Measurements from ENCODE around the gene KXD1.

The KXD1 gene

GRCh38 chr19:18576383-18576782, 18.7 kb downstream of the KXD1 start:
- no peak for TF ChIP-seq CTCF (conservative IDR thresholded peaks at IDR 0.05; ENCODE audit: low read depth, low read length)

GRCh38 chr19:18577365-18577914, 19.8 kb downstream of the KXD1 start:
- no peak overlapping the region for H2AFZ ChIP-seq (ENCODE audit: low read depth)
- no peak for TF ChIP-seq CTCF (conservative IDR thresholded peaks at IDR 0.05; ENCODE audit: low read depth, low read length)
- peaks cover 12% of the 10 kb centered on the region; the same call in 1 of the 2 replicates for H3K36me3 ChIP-seq (ENCODE audit: insufficient read depth)
- H3K9ac ChIP-seq, result peak overlapping the region; percentile 32; the same call in 1 of the 2 replicates
- peak overlapping the region; percentile 75 for H3K4me2 ChIP-seq
- H3K4me1 ChIP-seq (ENCODE audit: low read depth, poor library complexity, severe bottlenecking), result peaks cover 71% of the 10 kb centered on the region
- H4K20me1 ChIP-seq (ENCODE audit: insufficient read depth), result no peaks in the 10 kb centered on the region; the same call in 1 of the 2 replicates
- peaks cover 31% of the 10 kb centered on the region for H3K79me2 ChIP-seq (ENCODE audit: insufficient read depth, low read depth)
- H3K4me3 ChIP-seq (IDR thresholded peaks at IDR 0.05; ENCODE audit: insufficient read depth, low read depth, low read length), result no peak overlapping the region
- peak overlapping the region; percentile 83 for H3K27ac ChIP-seq
- no peaks in the 10 kb centered on the region for H3K27me3 ChIP-seq (ENCODE audit: insufficient read depth, low read depth)

More at GRCh38 chr19:18576383-18576782, 18.7 kb downstream of the KXD1 start:
- Histone ChIP-seq H4K20me1 (ENCODE audit: insufficient read depth) (no peaks in the 10 kb centered on the region; the same call in 1 of the 2 replicates), H3K79me2 (ENCODE audit: insufficient read depth, low read depth) (peaks cover 38% of the 10 kb centered on the region), H3K4me1 (ENCODE audit: low read depth, poor library complexity, severe bottlenecking) (peaks cover 71% of the 10 kb centered on the region), H3K27ac (no peak overlapping the region), H3K27me3 (ENCODE audit: insufficient read depth, low read depth) (no peaks in the 10 kb centered on the region), H3K36me3 (ENCODE audit: insufficient read depth) (peaks cover 12% of the 10 kb centered on the region; the same call in 1 of the 2 replicates), H2AFZ (ENCODE audit: low read depth) (no peak overlapping the region), H3K4me2 (no peak overlapping the region; the same call in 1 of the 2 replicates), H3K9ac (no peak overlapping the region), H3K4me3 (IDR thresholded peaks at IDR 0.05; ENCODE audit: insufficient read depth, low read depth, low read length) (no peak overlapping the region)

GRCh38 chr19:18580311-18580710, 22.6 kb downstream of the KXD1 start:
- peaks cover 48% of the 10 kb centered on the region for H3K4me1 ChIP-seq (ENCODE audit: low read depth, poor library complexity, severe bottlenecking)
- no peaks in the 10 kb centered on the region for H3K27me3 ChIP-seq (ENCODE audit: insufficient read depth, low read depth)
- no peak for TF ChIP-seq CTCF (conservative IDR thresholded peaks at IDR 0.05; ENCODE audit: low read depth, low read length)
- H3K4me2 ChIP-seq, result no peak overlapping the region
- H3K27ac ChIP-seq, result no peak overlapping the region
- H3K36me3 ChIP-seq (ENCODE audit: insufficient read depth), result peaks cover 10% of the 10 kb centered on the region; the same call in 1 of the 2 replicates
- no peaks in the 10 kb centered on the region for H4K20me1 ChIP-seq (ENCODE audit: insufficient read depth)
- no peak overlapping the region for H3K4me3 ChIP-seq (IDR thresholded peaks at IDR 0.05; ENCODE audit: insufficient read depth, low read depth, low read length)
- no peak overlapping the region for H2AFZ ChIP-seq (ENCODE audit: low read depth)
- H3K79me2 ChIP-seq (ENCODE audit: insufficient read depth, low read depth), result 0 out of 2 replicates have a peak, but pooled peaks cover 2% of the 10 kb centered on the region
- H3K9ac ChIP-seq, result no peak overlapping the region

- H2AFZ ChIP-seq (ENCODE audit: low read depth), result no peak overlapping the region
- no peaks in the 10 kb centered on the region for H4K20me1 ChIP-seq (ENCODE audit: insufficient read depth)
- H3K9ac ChIP-seq, result no peak overlapping the region
- no peak overlapping the region for H3K4me2 ChIP-seq
- TF ChIP-seq CTCF (conservative IDR thresholded peaks at IDR 0.05; ENCODE audit: low read depth, low read length), result no peak
- no peak overlapping the region for H3K4me3 ChIP-seq (IDR thresholded peaks at IDR 0.05; ENCODE audit: insufficient read depth, low read depth, low read length)
- H3K27me3 ChIP-seq (ENCODE audit: insufficient read depth, low read depth), result no peaks in the 10 kb centered on the region
- H3K36me3 ChIP-seq (ENCODE audit: insufficient read depth), result no peaks in the 10 kb centered on the region
- H3K4me1 ChIP-seq (ENCODE audit: low read depth, poor library complexity, severe bottlenecking), result peaks cover 14% of the 10 kb centered on the region
- no peak overlapping the region for H3K27ac ChIP-seq
- H3K79me2 ChIP-seq (ENCODE audit: insufficient read depth, low read depth), result peaks cover 10% of the 10 kb centered on the region
These were observed 28.6 kb downstream of the KXD1 start for GRCh38 chr19:18586306-18586705.

Data from KMS-11 (cell line).